ENCODE data around the gene NSUN2. TPM values are rescaled to one million over a fixed set of nuclear protein-coding genes. Genes with fewer than 3 reads are reported as not detected.

The NSUN2 gene
- polyA plus RNA-seq, 1 experiment: 31.2 TPM

DNA sequence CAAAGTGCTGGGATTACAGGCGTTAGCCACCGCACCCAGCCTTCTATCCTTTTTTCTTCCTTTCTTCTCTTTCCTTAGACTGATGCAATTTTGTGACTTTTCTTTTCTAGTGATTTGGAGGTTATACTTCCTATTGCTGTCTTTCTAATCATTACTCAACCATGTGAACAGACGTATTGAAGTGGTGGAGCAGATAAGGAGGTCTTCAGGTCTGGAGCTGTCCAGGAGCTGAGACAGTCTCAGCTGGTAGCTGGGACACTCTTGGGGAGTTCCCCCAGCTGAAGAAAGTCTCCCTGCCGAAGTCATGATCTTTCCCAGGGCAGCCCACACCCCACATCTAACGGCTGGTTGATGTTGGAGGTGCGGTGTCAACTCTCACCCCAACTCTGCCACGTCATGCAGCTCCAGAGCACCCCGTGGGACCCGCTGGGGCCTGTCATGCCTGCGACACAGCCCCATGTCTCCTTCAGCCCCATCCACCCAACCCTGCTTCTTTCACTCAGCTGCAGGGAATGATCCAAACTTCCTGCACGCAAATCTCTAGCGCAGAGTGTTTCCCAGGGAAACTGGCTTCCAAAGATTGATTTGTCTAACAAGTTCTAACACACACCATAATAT lies 41.1 kb downstream of the NSUN2 start:
- ChIA-PET POLR2A (no interaction called here), CTCF (interaction anchor here (0.7 to 3.2 kb wide), 3 partner anchors 8 to 153 kb away, joined by 3 to 11 read pairs (median 3); no protein-coding TSS in a partner anchor)
- no peak overlapping the region for H3K4me3 ChIP-seq (ENCODE audit: low read depth, low read length)
- TF ChIP-seq, protein P1, sequence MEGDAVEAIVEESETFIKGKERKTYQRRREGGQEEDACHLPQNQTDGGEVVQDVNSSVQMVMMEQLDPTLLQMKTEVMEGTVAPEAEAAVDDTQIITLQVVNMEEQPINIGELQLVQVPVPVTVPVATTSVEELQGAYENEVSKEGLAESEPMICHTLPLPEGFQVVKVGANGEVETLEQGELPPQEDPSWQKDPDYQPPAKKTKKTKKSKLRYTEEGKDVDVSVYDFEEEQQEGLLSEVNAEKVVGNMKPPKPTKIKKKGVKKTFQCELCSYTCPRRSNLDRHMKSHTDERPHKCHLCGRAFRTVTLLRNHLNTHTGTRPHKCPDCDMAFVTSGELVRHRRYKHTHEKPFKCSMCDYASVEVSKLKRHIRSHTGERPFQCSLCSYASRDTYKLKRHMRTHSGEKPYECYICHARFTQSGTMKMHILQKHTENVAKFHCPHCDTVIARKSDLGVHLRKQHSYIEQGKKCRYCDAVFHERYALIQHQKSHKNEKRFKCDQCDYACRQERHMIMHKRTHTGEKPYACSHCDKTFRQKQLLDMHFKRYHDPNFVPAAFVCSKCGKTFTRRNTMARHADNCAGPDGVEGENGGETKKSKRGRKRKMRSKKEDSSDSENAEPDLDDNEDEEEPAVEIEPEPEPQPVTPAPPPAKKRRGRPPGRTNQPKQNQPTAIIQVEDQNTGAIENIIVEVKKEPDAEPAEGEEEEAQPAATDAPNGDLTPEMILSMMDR (IDR thresholded peaks at IDR 0.05; ENCODE audit: insufficient read depth, low read depth, low read length): no peak
- peaks cover 3% of the 10 kb centered on the region; the same call in 1 of the 2 replicates for H3K36me3 ChIP-seq (ENCODE audit: control insufficient read depth, insufficient read depth, low read length)
- 0 out of 2 replicates have a peak, but pooled peaks cover 3% of the 10 kb centered on the region for H3K27me3 ChIP-seq (ENCODE audit: control insufficient read depth, insufficient read depth, low read length)
- no peak for DNase-seq (ENCODE audit: low read depth)

DNA sequence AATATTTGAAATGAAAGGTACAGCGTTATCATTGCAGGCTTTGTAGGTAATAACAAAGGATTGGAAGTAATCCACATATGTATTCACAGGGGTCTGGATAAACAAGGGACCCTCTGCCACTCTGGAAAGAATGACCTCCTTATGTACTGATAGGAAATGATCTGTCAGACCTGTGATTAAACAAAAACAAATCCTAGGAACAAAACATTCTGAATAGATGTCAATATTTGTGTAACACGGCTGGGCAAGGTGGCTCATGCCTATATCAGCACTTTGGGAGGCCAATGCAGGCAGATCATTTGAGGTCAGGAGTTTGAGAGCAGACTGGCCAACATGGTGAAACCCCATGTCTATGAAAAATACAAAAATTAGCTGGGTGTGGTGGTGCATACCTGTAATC lies 42.3 kb downstream of the NSUN2 start:
- Histone ChIP-seq H3K36me3 (ENCODE audit: control insufficient read depth, insufficient read depth, low read length) (peaks cover 2% of the 10 kb centered on the region; the same call in 1 of the 2 replicates), H3K4me3 (ENCODE audit: low read depth, low read length) (no peak overlapping the region), H3K27me3 (ENCODE audit: control insufficient read depth, insufficient read depth, low read length) (0 out of 2 replicates have a peak, but pooled peaks cover 3% of the 10 kb centered on the region)
- POLR2A ChIA-PET: no interaction called here
- TF ChIP-seq, protein P1 (IDR thresholded peaks at IDR 0.05; ENCODE audit: insufficient read depth, low read depth, low read length): no peak
- CTCF ChIA-PET: no interaction called here
- DNase-seq (ENCODE audit: low read depth): no peak

DNA sequence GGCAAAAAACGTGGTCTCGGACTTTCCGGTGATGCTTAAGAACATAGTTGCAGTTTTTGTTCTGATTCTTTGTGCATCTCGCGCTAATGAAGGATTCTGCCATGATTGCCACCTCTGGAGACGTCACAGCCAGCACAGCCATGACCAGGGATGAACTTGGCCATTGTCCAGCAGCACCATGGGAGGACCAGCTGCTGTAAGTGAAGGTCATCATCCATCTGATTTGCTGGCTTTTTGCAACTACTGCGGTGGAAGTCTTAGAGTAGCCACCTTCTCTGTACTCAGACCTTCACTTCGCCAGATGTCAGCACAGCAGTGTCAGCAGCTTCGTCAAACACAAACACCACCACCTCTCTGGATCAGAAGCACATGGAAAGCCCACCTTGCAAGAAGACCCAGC lies 45.7 kb downstream of the NSUN2 start:
- POLR2A ChIA-PET: no interaction called here
- TF ChIP-seq, protein P1 (IDR thresholded peaks at IDR 0.05; ENCODE audit: insufficient read depth, low read depth, low read length): no peak
- no peak overlapping the region for H3K4me3 ChIP-seq (ENCODE audit: low read depth, low read length)
- no peaks in the 10 kb centered on the region for H3K36me3 ChIP-seq (ENCODE audit: control insufficient read depth, insufficient read depth, low read length)
- no peak for DNase-seq (ENCODE audit: low read depth)
- peaks cover 18% of the 10 kb centered on the region for H3K27me3 ChIP-seq (ENCODE audit: control insufficient read depth, insufficient read depth, low read length)
- CTCF ChIA-PET: interaction anchor here (1.1 kb wide), 1 partner anchor 9 kb away, joined by 4 read pairs; no protein-coding TSS in a partner anchor

DNA sequence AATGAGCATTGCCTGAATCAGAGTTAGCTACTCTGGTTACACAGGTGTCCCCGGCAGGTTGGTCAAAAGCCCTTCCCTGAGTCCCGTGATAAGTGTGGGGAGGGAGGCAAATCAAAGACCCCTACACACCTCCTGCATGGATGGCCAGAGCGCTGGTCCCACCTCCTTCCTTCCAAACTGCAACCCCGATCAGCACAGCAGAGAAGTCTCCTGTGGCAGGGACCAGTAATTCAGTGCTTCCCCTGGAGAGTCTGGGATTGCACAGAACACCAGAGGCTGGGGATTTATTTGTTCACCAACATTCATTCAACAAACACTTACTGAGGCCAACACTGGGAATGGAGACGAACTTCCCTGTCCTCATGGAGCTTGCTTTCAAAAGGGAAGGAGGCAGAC lies 46.2 kb downstream of the NSUN2 start:
- Histone ChIP-seq H3K36me3 (ENCODE audit: control insufficient read depth, insufficient read depth, low read length) (no peaks in the 10 kb centered on the region), H3K27me3 (ENCODE audit: control insufficient read depth, insufficient read depth, low read length) (peaks cover 18% of the 10 kb centered on the region), H3K4me3 (ENCODE audit: low read depth, low read length) (no peak overlapping the region)
- ChIA-PET CTCF (no interaction called here), POLR2A (interaction anchor here (0.6 kb wide), 1 partner anchor 8 kb away, joined by 5 read pairs; no protein-coding TSS in a partner anchor)
- no peak for DNase-seq (ENCODE audit: low read depth)
- TF ChIP-seq, protein P1 (IDR thresholded peaks at IDR 0.05; ENCODE audit: insufficient read depth, low read depth, low read length): no peak

DNA sequence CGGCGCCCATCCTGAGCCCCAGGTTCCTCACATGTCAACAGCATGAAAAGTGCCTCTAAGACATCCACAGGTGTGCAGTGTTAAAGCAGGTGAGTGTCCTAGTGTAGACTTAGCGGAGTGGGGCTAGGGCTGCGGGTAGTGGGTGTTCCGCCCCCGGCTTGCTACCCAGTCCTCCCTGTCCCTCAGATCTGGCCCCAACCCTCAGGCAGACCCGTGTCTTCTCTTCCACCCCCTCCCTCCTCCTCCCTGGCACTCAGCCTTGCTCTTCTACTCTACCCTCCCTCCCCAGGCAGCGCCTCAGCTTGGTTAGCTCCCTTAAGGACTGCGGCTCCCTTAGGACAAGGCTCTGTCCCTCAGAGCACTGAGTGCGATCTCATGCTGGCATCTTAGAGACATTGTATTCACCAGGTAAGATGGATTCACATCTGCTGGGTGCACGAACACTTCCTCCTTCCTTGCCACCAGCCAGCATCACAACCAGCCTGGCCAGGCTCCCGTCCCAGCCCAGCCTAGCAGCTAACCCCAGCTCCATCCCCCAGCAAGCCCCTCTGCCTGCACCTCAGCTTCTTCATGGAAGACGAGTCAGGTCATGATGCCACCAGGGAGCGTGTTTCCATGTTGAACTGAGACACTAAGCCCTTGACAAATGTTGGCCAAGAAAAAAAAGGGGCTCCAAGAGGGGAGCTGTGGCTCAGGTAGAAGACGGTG lies 46.8 kb downstream of the NSUN2 start:
- no peak for DNase-seq (ENCODE audit: low read depth)
- POLR2A ChIA-PET: interaction anchor here (0.6 kb wide), 1 partner anchor 8 kb away, joined by 5 read pairs; no protein-coding TSS in a partner anchor
- H3K27me3 ChIP-seq (ENCODE audit: control insufficient read depth, insufficient read depth, low read length): peaks cover 20% of the 10 kb centered on the region
- TF ChIP-seq, protein P1 (IDR thresholded peaks at IDR 0.05; ENCODE audit: insufficient read depth, low read depth, low read length): no peak
- H3K4me3 ChIP-seq (ENCODE audit: low read depth, low read length): no peak overlapping the region
- H3K36me3 ChIP-seq (ENCODE audit: control insufficient read depth, insufficient read depth, low read length): no peaks in the 10 kb centered on the region
- CTCF ChIA-PET: interaction anchor here (1.0 kb wide), 1 partner anchor 9 kb away, joined by 4 read pairs; no protein-coding TSS in a partner anchor

All from BJ (cell line).